ENCODE measurements around the gene HOXB13.

HOXB13 gene

DNA sequence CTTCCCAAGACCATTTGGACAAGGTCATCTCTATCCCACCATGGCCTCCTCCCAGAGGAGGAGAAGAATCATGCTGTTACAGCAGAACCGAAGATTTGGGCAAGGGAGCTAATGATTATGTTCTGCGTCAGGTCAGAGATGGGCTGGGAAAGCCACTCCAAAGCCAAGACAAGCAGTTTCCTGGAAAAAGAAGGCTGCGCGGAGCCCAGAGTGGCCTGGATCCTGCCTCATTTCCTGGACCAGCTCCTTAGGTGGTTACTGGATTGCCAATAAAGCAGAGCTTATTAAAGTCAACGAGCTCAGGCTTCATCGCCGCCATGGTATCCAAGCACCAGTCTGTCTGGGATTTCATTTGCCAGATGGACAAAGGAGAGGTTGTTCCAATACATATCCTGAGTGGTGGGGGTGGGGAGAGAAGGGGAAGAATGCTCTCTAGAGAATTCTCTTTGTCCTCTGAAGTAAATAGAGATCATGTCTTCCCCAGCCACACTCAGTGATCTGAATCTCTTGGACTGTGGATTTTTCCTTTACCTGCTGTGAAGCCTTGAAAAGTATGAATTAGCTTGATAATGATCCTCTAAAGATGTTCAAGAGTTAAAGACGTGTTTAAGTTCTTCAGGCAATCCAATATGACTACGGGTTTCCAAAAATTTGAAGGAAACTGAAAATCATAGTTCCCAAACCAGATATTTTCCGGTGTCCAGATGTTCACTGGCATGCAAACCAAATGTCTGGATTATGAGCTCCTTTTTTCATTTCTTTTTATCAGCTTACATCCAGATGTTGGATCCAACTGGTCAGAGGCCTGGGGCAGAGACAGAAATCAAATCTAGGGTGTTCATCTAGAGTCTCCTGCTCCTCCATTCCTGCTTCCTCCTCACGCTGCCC, 23.9 kb downstream of the HOXB13 start:
- DNase-seq, result no peak

DNA sequence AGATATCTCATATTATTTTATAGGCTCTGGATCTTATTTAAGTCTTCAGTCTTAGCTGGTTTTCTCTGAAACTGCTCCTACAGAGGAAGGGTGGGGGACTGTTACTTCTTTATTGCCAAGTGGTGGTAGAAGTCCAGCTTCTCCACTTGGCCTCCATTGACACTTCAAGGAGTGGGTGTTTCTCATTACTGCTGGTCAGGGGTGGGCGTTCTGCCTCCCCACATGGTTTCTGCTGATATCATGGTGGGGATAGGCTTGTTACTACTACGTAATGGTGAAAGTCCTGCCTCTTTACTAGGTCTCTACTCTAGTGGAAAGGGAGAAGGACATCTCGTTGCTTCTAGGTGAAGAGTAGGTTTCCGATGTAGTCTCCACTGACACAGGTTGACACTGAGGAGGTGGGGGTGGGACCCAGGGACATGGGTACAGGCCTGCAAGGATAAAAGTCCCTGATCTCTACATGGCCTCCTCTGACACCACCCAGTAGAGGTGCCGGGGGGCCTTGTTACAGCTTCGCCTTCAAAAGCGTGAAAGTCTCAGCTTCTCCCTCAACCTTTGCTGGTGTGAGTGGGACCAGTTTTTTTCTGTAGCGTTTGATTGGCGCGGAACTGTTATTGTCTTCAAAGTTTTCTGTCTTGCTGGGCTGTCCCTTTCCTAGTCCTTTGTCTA, 26.6 kb downstream of the HOXB13 start:
- no peak for DNase-seq

DNA sequence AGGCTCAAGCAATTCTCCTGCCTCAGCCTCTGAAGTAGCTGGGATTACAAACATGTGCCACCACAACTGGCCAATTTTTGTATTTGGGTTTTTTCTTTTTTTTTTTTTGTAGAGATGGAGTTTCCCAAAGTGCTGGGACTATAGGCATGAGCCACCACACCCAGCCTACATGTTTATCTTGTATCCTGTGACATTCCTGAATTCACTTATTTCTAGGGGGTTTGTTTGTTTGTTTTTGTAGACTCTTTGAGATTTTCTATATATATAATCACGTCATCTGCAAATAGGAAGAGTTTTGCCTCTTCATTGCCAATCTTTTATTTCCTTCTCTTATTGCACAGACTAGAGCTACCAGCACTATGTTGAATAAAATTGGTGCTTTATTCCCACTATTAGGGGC, 35.4 kb downstream of the HOXB13 start:
- DNase-seq, result no peak

DNA sequence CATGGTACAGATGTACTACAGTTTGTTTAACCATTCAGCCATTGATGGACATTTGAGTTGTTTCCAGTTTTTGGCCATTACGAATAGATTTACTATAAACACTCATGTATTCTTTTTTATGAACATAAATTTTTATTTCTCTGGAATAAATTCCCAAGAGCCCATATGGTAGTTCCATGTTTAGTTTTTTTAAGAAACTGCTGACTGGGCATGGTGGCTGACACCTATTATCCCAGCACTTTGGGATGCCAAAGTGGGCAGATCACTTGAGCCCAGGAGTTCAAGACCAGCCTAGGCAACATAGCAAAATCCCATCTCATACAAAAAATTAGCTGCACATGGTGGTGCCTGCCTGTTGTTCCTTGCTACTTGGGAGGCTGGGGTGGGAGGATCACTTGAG, 36.5 kb downstream of the HOXB13 start:
- DNase-seq, result no peak

DNA sequence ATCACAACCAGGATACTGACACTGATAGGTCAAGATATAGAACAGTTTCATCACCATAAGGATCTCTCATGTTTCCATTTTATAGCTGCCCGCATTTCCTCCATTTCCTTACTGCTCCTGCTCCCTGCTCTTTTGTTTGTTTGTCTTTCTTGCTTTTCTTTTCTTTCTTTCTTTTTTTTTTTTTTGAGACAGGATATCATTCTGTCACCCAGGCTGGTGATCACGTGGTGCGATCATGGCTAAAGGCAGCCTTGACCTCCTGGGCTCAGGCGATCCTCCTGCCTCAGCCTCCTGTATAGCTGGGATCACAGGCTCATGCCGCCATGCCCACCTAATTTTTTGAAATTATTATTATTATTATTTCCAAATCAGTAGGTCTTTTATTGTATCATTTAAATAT, 37.9 kb downstream of the HOXB13 start:
- no peak for DNase-seq

DNA sequence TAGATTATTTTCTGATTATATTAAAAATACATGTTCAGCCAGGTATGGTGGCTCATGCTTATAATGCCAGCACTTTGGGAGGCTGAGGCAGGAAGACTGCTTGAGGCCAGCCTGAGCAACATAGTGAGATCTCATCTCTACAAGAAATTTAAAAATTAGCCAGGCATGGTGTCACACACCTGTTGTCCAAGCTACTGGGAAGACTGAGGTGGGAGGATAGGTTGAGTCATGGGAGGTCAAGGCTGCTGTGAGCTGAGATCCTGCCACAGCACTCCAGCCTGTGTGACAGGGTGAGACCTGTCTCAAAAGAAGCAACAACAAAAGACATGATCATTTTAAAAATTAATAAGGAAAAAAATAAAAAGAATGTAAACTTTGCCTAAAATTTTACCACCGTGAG, 46.9 kb downstream of the HOXB13 start:
- no peak for DNase-seq

DNA sequence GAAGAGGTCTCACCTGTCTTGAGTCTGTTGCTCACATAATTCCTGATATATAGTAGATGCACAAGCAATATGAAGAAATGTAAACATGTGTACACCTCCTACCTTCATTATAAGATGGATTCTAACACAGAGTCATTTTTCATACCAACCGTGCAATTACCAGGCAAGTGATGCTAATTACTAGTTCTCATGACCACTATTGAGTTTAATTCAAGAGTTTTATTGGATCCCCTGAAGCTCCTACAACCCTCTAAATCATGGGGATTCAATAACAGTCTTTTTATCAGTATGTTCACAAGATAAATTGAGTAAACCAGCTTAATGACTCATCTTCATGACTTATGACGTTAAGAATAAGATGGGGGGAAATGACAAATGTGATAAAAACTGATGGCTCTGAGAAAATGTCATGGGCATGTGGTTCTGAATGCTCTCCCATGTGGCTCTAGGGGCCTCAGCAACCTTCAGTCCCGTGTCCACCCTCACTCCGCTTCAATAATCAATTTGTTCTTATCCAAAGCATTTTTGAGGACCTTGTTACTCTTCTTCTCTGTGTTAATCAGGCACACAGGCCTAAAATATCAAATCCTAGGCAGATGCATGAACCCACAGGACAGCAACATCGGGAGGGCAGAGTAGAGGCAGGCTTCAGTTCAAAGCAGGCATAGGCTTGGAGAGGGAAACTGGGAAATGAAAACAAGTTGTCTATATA, 49.0 kb downstream of the HOXB13 start:
- peak; percentile 17 for DNase-seq

DNA sequence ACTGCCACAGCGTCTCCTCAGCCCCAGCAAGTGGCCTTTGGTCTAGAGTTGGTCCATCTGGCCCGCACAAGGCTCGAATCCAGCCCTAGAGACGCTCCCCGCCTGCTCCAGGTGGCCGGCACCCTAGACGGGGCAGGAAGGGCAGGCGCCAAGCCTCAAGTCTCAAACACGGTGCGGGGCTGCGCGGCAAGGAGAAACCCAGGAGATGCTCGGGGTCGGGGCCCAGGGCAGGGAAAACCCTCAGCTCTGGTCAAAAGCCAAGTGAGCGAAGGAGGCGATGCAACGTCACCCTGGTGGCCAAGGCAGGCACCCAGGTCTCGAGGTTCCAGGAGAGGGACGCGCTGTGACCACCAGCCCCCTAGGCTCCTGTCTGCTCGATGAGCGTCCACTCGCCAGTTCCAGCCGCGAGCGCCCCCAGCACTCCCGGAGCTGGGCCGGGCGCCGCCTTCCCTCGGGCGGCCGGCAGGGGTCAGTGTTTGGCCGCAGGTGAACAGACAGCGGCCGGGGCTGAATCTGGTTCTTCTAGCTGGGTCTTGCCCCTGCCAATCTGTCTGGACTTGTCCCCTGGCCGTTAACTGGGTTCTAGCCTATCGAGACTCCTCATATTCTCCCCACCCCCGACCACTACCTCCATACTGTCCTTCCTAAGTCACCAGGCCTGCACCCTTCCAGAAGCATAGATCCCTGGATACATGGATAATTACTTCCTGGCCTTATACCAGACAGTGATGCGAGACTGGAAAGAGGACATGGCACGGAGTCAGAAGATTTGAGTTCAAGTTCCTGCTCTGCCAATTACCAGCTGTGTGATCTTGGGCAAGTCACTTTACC, 50.2 kb downstream of the HOXB13 start:
- peak; percentile 38 for DNase-seq

DNA sequence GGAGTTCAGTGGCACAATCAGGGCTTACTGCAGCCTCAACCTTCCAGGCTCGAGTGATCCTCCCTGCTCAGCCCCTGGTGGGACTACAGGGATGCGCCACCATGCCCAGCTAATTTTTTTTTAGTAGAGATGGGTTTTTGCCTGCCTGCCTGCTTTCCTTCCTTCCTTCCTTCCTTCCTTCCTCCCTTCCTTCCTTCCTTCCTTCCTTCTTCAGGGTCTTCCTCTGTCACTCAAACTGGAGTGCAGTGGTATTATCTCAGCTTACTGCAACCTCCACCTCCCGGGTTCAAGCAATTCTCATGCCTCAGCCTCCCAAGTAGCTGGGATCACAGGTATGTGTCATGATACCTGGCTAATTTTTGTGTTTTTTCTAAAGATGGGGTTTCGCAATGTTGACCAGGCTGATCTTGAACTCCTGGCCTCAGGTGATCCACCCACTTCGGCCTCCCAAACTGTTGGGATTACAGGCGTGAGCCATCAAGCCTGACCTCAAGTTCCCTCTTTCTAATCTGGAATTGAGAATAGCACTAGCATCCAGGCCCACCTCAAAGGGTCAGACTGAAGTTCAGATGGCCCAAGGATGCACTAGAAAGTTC, 51.5 kb downstream of the HOXB13 start:
- no peak for DNase-seq
